GM12874 (cell line): ENCODE measurements around the gene TM7SF3.

Experiments used
- CTCF ChIP-seq: IDR thresholded peaks from 2 replicates; pipeline ENCODE4 v1.5.1; 2011; ENCODE audit warnings: low read depth, mild to moderate bottlenecking, control low read depth, low read length, moderate library complexity; ENCODE audit not compliant: insufficient read depth

The TM7SF3 gene

GRCh38 chr12:26966842-26967241 lies 47.3 kb downstream of the TM7SF3 start:
- no peak for TF ChIP-seq CTCF

GRCh38 chr12:26963413-26963812 lies 50.8 kb downstream of the TM7SF3 start:
- TF ChIP-seq CTCF: no peak

- TF ChIP-seq CTCF: no peak
Measured at GRCh38 chr12:26961803-26962202, 52.4 kb downstream of the TM7SF3 start.

GRCh38 chr12:26954027-26954426 lies 60.2 kb downstream of the TM7SF3 start:
- TF ChIP-seq CTCF: no peak

- no peak for TF ChIP-seq CTCF
Measured at GRCh38 chr12:26953447-26953846, 60.7 kb downstream of the TM7SF3 start.

GRCh38 chr12:26948309-26948708 lies 65.9 kb downstream of the TM7SF3 start:
- no peak for TF ChIP-seq CTCF

GRCh38 chr12:26941215-26941594 lies 73.0 kb downstream of the TM7SF3 start:
- no peak for TF ChIP-seq CTCF
